Activated CD4-positive, alpha-beta T cell treated with anti-CD3 and anti-CD28 coated beads, Interleukin-2, Interleukin-4, amounts not matched to agents 100 ng/mL and 50 ng/mL, durations not matched to agents 16 hours and 8 hours (primary cell): ENCODE measurements around the gene CALY.

ENCODE experiments used
- DNase-seq: peaks from one replicate; pipeline ENCODE4 v3.0.0-alpha.2; 2020; ENCODE audit warnings: low spot score

The CALY gene

GRCh38 chr10:133366130-133366478, 29.4 kb upstream of the CALY start:
- no peak for DNase-seq

GRCh38 chr10:133365461-133366129, 28.9 kb upstream of the CALY start:
- DNase-seq = no peak

- no peak for DNase-seq
Observed at GRCh38 chr10:133364645-133365431, 28.1 kb upstream of the CALY start.

GRCh38 chr10:133362846-133363245, 26.1 kb upstream of the CALY start:
- DNase-seq = no peak

- DNase-seq = no peak
Observed at GRCh38 chr10:133361773-133362441, 25.2 kb upstream of the CALY start.

GRCh38 chr10:133361227-133361626, 24.5 kb upstream of the CALY start:
- no peak for DNase-seq

GRCh38 chr10:133359972-133360610, 23.4 kb upstream of the CALY start:
- DNase-seq = no peak

- DNase-seq = no peak
Observed at GRCh38 chr10:133359554-133359971, 22.9 kb upstream of the CALY start.

DNA sequence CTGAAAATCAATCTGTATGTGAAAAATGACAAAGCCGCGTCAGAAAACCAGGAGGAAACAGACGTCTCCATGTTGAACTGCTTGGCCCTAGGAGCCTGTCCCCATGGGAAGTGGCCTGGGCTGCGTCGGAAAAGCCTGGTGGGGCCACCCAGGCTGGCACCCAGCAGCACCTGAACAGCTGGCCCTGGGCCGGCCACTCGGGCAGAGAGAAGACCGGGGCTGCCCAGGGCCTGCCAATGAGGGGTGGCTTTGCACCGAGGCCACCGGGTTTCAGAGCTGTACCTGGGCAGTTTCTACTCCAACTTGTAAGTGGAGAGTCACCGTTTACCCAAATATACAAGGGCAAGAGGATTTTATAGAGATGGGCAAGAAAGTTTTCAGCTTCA, 22.2 kb upstream of the CALY start:
- no peak for DNase-seq

DNA sequence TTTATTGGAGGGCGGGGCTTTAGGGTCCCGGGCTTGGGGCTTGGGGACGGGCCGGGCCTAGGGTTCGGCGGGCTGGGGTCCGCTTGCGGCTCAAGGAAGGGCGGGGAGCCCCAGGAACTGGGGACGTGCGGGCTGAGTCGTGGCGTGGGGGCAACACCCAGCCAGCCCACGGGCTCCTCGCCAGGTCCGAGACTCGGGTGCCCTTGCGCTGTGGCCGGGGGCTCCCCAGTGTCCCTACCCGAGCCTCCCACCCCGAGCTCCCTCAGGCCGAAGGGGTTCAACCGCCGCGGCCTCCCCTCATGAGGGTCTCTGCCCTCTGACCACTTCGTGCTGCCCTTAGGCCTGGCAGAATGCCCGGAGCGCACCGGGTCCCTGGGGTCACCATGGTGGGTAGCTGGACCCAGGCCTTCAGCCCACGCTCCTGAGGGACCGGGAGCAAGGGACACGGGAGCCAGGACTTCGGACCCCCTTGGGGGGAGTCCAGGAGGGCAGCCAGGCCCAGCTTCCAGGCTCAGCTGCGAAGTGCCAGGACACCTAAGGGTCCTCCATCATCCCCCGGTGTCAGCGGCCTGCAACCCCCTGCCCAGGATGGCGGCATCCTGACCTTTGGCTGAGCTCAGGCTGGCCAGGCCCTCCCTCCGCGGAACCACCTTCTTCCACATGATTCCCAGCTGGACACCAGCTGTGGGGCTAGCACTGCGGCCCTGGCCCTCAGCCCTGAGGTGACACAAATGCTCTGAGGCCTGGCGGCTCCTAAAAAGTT, 21.6 kb upstream of the CALY start:
- no peak for DNase-seq

GRCh38 chr10:133357285-133358161, 20.8 kb upstream of the CALY start, which contains the start of gene FUOM:
Gene FUOM (minus strand): TSS chr10:133358019. CDS start chr10:133358007, 12 bp downstream.
- DNase-seq = peak; percentile 59

- no peak for DNase-seq
Observed at GRCh38 chr10:133356549-133357284, 20.0 kb upstream of the CALY start.

DNA sequence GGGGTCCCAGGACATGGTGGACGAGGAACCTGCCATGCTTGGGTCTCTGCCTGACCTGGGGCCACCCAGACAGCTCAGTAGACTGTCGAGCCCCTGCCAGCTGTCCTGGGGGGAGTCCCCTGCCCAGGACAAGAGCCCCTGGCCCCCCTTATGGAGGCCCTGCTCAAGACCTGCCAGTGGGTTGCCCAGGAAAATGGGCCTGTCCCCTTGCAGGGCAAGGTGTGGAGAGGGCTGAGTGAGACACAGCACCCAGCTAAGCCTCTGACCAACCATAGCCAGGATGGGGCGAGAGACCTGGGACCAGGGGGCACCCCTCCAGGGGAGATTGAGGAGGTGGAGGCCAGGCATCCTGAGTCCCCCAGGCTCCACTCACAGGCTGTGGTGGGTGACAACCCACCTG, 19.3 kb upstream of the CALY start:
- DNase-seq = no peak

DNA sequence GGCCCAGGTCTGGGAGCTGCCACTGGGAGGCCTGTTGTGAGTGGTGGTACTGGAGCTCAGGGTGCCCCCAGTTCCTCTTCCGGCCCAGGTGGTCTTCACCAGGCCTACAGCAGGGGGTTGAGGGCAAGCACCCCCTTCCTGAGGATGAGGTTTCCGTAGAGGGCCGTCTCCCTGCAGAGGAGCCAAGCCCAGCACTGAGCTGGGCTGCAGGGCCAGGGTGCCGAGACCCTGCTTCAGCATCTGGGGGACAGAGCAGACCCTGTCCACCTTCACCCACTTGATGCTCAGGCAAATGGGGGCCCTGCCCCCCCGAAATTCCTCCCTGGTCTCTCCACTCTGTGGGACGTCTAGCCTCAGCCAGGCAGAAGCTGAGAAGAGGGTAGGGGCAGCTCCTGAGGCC, 18.6 kb upstream of the CALY start:
- DNase-seq = no peak

DNA sequence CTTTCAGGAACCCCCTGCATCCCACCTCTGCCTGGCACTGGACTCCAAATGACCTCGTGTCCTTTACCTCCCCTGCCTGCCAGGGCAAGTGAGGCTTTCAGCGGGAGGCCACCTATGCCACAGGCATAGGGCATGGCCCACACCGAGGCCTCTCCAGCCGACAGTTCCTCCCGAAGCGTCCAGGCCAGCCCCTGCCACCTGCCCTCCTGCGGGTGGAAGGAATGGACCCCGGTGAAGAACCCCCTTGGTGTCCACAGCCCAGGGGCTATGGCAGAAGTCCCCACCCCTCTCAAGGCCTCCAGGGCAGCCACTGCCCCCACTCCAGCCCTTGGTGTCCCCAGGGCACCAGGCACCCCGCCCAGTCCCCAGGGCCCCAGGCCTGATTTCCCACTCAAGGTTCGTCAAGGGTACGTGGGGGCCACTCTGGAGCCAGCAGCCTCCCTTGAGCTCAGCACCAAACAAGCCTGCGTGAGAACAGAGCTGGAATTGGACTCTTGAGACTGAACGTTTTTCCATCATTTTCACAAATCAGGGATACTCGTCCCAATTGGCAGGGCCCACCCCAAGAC, 18.1 kb upstream of the CALY start:
- DNase-seq = no peak

GRCh38 chr10:133353988-133354605, 17.4 kb upstream of the CALY start:
- DNase-seq = no peak

DNA sequence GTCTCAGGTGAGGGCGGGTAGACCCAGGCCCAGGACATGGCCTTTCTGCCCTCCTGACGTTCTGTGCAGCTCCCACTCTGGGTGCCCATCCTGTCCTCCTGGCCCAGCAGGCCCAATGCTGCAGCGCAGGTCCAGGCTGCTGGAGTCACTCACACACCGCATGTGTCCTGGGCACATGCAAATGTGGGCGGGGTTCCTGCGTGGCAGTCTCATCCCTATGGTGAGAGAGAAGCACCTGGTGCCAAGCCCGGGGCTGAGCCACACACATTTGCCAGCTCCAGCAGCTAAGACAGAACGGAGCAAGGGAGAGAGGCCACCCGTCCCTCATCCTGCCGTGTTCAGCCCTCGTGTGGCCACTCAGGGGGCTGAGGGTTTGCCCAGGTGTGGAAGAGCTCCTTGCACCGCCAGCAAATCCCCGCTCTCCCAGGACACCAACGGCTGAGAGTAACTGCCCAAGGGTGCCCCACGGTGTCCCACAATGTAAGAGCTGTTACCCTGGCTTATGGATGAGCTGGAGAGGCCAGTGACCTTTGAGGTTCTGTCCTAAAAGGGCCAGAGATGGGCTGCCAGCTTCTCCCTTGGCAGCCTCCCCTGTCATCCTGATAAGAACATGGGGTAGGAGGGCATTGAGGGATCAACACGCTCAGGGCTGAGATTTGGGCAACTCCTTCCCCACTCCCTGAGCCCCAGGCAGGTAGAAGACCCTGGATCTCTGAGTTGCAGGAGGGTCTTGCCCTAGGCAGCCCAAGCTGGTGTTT, 16.7 kb upstream of the CALY start:
- DNase-seq = no peak
